ENCODE results near the gene DAGLA.
"Not testable (repeated sequence)": the region's sequence is repeated elsewhere in the genome, so short reads cannot be mapped to it uniquely, and the experiment has no call there.

The DAGLA gene

DNA sequence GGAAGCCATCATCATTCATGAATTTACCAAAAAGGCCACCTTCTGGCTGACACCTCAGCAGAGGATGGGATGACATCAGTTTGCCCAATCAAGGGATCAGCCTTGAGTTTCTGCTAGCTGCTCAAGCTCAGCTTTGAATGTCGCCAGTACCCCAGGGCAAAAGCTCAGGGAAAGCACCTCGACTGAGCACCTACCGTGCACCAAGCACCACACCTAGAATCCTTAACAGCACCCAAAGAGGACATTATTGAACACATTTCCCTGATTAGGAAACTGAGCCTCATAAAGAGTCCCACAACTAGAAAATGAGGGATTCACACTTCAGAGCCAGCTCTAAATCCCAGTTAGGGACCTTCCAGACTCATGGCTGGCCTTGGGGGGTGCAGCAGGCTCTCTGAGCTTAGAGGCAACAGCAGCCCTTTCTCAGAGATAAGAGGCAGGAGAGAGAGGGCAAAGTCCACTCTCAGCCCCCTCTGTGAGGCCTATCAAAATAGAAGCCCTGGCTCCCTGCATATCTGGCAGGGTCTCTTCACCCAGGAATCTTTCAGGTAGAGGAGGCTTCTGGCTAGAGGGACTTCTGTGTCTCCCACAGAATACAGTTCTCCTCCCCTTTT lies 13.4 kb upstream of the DAGLA start:
- DNase-seq: no peak

DNA sequence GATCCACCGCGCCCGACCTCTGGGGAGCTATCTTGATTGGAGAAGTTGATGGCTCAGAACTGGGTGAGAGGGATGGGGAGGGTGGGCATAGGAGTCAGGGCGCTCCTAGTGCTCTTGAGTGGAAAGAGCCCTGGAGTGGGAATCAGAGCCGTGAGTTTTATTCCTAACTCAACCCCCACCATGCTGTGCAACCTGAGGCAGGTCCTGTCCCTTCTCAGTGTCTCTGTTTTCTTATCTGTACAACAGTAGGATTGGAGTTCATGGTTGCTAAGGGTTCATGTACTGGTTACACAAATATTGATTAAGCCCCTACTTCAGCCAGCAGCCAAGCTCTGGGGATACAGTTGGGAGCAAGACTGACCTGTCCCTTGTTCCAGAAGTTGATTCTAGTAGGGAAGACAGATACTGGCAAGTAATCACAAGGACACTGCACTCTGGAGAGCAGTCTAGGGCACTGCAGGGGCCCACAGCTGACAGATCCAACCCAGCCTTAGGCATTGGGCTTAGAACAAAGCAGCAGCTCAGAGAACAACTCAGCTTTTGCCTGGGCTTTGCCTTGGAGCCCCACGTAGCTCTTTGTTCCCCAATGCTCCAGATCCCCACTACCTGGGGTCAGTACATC lies 12.4 kb upstream of the DAGLA start:
- DNase-seq: no peak

DNA sequence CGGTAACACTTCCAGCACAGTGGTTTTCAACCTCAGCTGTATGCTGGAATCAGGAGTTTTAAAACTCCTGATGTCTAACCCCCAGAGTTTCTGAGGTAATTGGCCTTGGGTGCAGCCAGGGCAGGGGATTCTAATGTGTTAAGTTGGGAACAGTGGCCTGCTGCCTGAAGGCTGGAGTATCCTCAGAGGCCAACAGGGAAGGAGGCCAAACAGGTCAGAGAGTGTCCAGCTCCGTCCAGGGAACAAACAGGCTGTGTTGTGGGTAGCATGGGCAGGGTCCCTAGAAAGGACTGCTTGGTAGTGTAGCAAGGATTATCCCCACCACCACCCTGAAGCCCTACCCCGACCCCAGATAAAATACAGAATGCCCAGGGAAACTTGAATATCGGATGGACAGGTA lies 10.8 kb upstream of the DAGLA start:
- DNase-seq: no peak

DNA sequence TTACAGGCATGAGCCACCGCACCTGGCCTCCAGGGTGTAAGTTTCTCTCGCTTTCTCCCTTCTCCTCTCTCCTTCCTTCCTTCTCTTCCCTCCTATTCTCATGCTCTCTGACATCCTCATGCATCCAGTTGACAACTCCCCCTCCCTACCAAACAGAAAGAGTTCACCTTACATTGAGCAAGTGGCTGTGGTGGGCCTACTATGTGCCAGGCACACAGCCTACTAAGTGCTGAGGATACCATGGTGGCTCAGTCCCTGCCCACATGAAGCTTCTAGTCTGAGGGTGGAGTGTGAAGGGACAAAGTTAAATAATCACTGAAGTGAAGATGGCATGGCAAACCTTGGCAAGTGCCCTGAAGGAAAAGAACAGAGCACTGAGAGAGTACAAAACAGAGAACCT lies 9.6 kb upstream of the DAGLA start:
- no peak for DNase-seq

DNA sequence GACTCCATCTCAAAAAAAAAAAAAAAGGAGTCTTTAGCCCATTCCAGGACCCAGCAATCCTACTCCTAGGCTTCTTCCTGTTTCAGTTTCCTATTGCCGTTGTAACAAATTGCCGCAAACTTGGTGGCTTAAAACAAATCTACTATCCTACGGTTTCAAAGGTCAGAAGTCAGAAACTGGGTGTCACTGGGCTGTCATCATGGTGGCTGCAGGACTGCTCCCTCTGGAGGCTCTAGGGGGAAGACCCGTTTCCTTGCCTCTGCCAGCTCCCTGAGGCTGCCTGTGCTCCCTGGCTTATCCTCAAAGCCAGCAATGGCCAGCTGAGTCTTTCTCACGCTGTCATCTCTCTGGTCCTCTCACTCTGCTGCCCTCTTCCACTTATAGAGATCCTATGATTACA lies 8.7 kb upstream of the DAGLA start:
- DNase-seq: no peak

DNA sequence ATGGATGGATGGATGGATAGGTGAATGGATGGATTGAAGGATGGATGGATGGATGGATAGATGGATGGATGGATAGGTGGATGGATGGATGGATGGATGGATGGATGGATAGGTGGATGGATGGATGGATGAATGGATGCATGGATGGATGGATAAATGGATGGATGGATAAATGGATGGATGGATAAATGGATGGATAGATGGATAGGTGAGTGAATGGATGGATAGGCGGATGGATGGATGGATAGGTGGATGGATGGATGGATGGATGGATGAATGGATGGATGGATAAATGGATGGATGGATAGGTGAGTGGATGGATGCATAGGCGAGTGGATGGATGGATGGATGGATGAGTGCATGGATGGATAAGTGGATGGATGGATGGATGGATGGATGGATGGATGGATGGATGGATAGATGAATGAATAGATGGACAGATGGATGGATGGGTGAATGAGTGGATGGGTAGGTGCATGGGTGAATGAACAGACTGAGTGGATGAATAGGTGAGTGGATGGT lies 6.2 kb upstream of the DAGLA start:
- not testable (repeated sequence) for DNase-seq

DNA sequence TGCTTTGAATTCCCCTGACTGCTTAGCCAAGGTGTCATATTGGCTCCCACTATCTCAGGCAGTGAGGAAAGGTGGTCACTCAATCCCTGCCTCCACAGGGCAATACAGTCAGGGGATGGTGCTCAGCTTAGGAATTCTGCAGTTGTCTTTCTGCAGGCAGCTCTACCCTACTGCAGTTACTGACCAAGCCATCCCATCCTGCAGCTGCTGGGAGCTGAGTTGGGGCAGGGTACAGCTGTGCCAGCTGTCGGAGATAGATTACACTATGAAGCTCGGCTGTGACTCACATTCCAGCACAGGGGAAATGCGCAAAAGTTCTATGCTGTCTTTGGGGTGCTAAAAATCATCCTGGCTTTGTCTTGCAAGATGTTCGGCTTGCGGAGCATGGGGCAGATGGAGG lies 4.4 kb upstream of the DAGLA start:
- DNase-seq: no peak

DNA sequence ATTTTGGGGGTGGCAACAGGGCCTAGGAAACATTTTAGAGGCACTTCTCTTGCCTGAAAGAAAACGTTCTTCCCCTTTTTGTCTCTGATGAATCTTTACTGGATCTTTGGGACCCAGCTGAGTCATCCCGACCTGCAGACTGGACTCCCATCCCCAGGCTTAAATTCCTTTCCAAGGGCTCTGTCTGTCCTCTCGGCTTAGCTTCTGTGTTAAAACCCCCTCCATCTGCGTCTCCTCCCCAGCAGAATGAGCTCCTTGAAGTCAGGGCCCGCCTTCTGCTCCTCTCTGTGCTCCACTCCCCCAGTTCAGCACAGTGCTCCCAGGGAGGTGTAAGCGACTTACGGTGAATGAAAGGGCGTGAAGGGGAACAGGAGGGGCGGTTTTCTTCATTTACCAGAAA lies 895 bp upstream of the DAGLA start:
- no peak for DNase-seq

DNA sequence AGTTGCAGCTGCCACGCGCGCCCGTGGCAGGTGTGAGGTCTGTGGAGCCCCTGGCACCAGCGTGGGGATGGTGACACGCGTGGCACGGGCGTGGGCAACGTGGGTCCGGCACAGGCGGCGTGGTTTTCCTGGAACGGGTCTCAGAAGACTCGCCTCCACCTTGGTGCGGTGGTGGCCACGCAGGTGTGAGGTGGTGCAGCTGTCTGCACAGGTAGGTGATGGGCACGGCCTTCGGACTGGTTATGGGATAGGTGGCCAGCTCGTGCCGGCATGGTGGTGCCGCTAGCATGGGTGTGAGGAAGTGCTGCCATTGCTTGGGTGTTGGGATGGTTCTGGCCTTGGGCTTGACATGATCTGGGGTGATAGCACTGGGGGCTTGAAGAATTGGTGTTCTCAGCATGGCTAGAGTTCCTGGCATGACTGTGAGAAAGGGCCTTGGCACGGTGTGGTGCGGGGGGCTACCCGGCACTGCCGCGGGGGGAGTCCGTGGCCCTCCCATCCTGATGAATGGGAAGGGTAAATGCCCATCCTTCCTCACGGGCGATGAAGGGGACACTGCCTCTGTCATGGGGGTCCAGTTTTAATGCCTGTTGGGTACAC lies 531 bp downstream of the DAGLA start:
- DNase-seq: no peak

DNA sequence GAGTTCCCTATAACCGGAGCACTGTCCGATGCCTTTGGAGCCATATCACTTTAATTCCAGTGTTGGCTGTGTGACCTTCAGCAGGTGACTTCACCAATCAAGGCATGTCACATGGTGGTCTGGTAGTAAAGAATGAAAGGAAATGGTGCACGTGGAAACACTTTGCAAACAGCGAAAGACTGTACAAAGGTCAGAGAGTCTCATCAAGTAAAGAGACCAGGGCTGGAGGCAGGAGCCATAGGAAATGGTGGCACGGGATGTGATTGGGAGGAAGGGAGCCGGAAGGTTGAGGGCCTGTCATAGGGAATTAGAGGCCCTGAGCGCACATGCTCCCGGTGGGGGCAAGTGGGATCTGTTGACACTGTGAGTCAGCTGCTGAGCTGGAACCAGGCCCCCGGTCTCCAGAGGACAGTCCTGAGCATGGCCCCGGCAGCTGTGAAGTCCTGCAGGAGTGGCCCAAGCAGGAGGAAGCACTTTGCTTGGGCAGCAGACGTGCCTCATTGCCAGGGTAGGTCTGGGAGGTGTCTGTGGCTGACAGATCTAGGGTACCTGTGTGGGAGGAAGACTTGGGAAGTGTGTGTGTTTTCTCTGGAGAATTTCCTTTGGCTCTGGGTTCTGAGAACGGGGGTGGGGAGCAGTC lies 2.0 kb downstream of the DAGLA start:
- no peak for DNase-seq

DNA sequence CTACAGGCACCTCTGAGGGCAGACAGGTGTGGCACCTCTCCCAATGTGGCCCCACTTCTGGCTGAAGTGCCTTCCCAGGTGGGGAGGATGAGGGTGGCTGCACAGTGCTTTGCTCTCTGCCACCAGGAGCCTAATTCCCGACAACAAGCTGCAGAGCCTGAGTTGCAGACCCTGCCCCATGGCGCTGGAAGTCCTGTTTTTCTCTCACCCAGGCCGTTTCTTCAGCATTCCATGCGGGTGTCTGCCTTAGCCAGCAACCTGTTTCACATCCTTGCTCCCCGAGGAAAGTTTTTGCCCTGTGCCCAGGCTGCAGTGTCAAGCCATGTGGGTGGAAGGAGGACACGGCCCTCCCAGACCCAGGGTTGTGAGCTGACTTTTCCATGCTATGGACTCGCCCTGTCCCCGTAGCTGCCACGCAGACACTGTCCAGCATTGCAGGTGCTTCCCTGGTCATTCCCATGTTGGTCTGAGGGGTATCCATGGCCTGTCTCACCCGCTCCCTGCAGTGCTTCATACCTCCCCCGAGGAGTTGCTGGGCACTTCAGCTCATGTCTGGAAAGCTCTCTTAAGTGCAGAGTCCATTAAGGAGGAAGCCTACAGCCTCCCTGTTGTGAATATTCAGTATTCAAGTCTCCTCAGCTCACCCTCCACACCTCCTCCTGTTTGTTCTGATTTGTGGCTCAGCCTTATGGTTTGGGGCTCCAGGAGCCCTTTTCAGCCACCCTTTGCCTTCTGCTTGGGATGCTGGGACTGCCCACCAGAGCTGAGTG lies 2.9 kb downstream of the DAGLA start:
- no peak for DNase-seq

DNA sequence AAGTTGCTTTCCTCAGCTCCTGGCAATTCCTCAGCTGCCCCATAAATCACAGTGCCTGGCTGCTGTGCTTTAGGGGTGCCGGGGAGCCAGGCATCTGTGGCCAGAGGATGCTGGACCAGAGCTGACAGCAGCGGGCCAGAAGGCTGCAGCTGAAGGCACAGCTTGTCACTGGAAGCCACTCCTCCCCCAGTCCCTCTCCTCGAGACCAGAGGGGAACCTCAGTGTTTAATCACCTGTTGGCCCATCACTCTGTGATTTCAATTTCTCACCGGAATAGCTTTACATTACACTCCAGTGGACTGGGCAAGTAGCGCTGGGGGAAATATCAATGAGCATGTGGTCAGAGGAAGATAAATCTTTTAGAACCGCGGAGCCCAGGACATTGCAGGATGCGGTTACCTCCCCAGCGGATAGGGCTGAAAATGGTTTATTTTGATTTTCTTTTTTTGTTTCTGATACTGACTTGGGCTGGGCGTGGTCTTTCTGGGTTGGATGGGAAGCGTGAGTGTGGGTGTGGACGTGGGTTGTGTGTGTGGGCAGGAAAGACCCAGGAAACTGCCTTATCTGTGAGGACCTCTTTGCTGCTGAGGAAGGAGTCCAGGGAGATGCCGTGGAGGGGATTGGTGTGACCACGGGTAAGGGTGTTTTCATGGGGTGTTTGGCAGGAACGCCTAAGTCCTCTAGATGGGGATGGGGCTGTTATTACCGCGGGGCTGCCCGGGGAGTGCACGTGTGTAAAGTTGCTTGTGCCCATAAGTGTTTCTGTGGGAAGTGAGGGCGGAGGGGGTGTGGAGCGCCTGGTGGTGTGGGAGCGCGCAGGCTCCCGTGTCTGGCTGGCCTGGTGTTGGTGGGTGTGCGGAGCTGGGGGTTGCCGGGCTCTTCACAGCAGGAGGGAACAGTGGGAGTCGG lies 4.0 kb downstream of the DAGLA start:
- no peak for DNase-seq

DNA sequence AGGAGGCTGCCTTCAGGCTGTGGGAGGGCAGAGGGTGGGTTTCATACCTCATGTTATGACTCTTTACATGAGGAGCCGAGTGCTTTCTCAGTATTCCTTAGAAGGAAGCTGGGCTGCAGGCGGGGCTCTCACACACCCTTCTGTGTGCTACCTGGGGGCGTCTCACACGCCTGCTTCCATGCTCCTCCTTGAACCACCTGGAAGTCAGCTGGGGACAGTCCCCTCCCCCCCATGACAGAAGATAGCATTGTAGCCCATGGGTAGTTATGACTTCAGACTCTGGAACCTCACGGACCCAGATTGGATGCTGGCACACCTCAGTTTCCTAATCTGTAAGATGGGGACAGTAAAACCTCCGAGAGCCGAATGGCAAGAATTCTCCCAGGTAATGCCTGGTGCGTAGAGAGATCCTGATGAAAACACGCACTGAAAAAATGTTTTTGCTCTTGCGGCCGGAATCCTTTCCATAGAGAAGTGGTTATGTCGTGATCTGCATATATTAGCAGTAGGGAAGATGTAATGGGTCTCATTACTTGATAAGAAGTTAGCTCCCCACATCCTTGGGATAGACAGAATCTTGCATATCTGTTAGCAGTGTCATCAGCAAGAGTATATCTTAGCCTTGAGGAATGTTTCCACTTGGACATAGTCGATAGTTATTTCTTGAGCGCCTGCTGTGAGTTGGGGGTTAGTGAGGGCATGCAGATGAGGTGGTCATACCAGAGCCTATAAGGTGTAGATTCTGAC lies 4.9 kb downstream of the DAGLA start:
- no peak for DNase-seq

DNA sequence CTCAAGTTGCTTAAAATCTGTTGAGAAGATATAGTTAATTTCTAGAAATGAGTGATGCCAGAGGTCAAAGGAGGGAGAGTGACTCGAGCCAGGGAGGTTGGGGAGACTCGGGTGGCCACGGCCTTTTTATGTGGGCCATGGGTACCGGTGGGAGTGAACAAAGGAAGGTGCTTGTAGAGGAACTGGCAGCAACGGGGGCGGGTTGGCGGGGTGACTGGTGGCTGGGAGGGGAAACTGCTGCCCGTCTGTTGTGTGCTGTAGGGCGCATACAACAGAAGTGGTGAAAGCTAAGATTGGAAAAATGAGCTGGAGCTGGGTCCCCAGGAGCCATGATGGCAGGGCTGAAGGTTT lies 5.4 kb downstream of the DAGLA start:
- no peak for DNase-seq

DNA sequence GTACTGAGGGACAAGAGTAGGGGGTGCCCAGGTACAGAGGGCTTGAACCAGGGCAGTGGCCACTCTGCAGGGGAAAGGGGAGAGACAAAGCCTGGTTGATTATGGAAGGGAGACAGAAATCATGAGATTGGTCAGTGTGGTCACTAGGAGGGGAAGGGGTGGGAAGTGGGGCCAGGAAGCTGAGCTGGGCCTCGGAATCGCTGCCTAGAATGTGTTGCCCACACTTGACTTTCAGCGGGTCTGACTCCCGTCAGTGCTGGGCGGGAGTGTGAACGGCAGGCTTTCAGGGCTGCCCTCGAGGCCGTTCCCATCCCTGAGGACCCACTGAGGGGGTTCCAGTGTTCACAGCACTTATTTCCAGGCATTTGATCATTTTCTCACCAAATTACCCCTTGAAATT lies 5.9 kb downstream of the DAGLA start:
- DNase-seq: no peak

DNA sequence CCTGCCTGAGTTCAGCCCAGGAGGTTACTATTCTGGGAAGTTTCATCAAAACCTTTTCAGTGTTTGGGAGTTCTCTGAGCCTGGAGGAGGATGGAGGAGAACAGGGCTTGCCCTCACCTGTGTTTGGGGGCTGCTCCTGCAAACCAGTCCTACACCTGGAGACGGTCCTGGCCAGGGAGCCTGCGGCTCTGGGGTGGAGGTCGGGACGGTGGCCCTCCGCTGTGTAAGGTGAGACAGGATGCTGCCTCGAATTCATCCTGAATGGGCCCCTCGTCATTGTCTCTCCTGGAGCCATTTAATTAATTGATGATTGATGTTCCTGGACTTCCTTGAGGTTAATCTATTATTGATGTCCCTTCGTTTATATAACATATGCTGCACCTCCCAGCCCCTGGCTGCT lies 6.3 kb downstream of the DAGLA start:
- DNase-seq: no peak

DNA sequence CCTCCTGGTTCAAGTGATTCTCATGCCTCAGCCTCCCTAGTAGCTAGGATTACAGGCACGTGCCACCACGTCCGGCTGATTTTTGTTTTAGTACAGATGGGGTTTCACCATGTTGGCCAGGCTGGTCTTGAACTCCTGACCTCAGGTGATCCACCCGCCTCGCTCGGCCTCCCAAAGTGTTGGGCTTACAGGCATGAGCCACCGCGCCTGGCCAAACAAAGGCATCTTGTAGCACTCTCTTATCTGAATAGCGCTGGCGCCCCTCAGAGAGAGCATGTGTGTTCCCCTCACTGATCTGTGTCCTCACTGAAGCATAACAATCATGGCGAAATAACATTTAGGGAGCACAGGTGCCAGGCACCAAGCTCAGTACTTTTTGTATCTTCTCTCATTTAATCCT lies 7.2 kb downstream of the DAGLA start:
- no peak for DNase-seq

DNA sequence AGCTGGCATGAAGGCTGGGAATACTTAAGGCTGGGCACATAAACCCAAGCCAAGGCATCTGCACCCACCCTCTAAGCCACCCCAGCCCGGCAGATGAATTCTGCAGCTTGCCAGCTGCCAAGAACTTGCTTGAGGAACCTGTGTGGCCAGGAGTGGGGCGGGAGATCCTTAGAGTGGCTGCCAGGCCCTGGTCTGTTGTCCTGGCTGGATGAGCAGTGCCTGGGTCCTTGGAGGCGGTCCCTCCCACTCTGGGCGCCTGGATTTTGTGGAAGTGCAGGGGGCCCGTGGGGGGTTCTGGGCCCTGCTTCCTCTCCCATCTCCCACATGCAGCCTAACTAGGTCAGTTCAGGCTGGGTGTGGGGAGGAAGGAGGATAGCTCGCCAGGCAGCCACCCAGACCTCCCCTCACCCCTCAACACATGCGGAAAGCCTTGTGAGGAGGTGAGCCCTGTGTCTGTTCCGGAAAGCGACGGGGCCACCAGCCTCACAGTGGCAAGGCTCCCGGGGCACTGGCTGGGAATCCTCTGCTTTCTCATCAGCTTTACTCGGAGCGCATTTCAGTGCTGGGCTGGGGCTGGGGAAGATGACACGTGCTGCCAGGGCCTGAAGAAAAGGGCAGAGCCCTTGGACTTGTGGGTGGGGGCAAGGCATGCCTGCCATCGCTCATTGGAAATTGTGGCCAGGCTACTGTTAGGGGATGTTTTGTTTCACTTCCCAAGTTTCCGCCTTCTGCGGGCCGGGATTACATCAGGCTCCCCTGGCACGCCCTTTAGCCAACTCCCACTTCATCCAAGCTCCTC lies 8.4 kb downstream of the DAGLA start:
- no peak for DNase-seq

DNA sequence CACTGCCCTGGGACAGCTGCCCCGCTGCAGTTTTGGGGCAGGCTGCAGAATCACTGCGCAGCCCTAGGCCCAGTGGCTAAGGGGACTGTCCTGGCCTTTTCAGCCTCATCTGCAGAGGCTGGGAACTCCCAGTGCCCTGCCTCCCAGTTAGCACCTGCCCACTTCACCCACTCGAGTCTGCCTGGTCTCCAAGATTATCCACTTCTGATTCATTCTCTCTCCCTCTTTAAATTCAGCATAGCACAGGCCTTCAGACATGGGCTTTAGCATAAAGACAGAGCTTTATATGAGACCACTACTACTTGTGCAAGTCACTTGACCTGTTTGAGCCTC lies 8.9 kb downstream of the DAGLA start:
- DNase-seq: no peak

DNA sequence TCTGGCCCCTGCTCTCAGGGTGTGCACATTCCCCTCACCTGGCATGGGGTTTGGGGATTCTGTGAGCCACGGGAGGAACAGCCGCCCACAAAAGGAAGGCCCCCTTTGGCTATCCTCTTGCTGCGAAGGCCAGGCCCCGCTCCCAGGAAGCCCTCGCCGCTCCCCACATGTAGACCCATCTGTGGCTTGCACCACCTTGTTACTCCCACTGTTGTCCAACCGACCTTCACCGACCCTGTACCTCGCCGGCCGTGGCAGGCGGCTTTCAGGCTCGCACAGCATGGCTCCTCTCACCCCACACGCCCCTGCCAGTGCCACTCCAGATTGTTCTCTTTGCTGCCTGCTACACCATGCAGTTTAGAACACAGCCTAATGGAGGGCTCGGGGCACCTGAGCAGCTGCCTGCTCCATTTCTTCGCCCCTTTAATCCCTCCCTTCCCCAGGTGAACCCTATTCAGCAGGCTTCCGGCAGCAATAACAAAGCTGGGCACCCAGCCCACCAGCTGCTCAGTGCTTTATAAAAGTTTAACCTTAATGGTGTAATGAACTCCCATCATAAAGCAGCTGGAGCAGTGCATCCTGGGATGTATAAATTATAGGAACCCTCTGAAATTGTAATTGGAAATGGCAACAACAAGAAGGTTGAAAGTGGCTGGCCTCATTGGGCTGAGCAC lies 10.7 kb downstream of the DAGLA start:
- no peak for DNase-seq

Measured in T1000 (cell line).